Measurements from ENCODE around the gene CHL1.

DNA sequence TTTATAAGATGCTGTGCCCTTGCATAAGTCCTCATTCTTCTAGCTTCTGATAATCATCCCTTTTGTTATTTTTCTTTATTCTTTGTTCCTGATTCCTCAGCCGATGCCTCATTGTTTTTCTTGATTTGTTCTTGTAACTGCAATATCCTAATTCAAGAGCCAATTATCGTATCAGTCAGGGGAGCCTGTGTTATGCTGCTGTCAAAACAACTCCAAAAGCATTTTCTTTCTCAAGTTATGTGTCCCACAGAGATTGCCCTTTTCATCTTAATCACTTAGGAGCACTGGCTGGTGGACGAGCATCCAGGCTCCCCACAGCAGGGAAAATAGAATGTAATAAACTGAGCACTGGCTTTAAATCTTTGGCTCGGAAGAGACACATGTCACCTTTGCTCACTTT is 207.3 kb downstream of the CHL1 start:
- TF ChIP-seq GABPA (IDR thresholded peaks at IDR 0.05; ENCODE audit: borderline replicate concordance, insufficient read depth, low read length) (no peak), EZH2 (IDR thresholded peaks at IDR 0.05; ENCODE audit: low read depth, low read length, severe bottlenecking) (no peak), RBBP5 (IDR thresholded peaks at IDR 0.05; ENCODE audit: borderline replicate concordance, low read depth, low read length) (no peak), HDAC2 (IDR thresholded peaks at IDR 0.05; ENCODE audit: borderline replicate concordance in 1 of 2, low read depth in 2 of 2, low read length in 2 of 2) (no peak), RAD21 (IDR thresholded peaks at IDR 0.05 in 1 of 2, conservative IDR thresholded peaks at IDR 0.05 in 1 of 2; ENCODE audit: low read depth in 2 of 2, low read length in 2 of 2) (no peak), NRF1 (IDR thresholded peaks at IDR 0.05; ENCODE audit: low read depth, low read length) (no peak), TAF1 (IDR thresholded peaks at IDR 0.05; ENCODE audit: low read depth, low read length) (no peak), SIN3A (conservative IDR thresholded peaks at IDR 0.05 in 1 of 2, IDR thresholded peaks at IDR 0.05 in 1 of 2; ENCODE audit: low read depth in 1 of 2, low read length in 2 of 2) (no peak), SP1 (IDR thresholded peaks at IDR 0.05; ENCODE audit: low read depth, low read length) (no peak), FOSL1 (IDR thresholded peaks at IDR 0.05; ENCODE audit: insufficient read depth, low read depth, low read length) (no peak)
- TF ChIP-seq, protein P1, sequence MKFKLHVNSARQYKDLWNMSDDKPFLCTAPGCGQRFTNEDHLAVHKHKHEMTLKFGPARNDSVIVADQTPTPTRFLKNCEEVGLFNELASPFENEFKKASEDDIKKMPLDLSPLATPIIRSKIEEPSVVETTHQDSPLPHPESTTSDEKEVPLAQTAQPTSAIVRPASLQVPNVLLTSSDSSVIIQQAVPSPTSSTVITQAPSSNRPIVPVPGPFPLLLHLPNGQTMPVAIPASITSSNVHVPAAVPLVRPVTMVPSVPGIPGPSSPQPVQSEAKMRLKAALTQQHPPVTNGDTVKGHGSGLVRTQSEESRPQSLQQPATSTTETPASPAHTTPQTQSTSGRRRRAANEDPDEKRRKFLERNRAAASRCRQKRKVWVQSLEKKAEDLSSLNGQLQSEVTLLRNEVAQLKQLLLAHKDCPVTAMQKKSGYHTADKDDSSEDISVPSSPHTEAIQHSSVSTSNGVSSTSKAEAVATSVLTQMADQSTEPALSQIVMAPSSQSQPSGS (IDR thresholded peaks at IDR 0.05; ENCODE audit: low read length): no peak
- TF ChIP-seq, protein P2, sequence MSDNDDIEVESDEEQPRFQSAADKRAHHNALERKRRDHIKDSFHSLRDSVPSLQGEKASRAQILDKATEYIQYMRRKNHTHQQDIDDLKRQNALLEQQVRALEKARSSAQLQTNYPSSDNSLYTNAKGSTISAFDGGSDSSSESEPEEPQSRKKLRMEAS (IDR thresholded peaks at IDR 0.05): no peak
